SU-DHL-6 (cell line): ENCODE measurements around the gene YEATS2.

Source experiments
- EZH2phosphoT487 ChIP-seq: fragments of 200-600 bp; sonication (generic), shearing (Covaris generic); conservative IDR thresholded peaks from 2 replicates; pipeline ENCODE4 v1.6.1; 2018; ENCODE audit warnings: mild to moderate bottlenecking, antibody characterized with exemption, low read length, moderate library complexity, mixed read lengths
- TF ChIP-seq, protein P1 (sequence below): fragments of 200-600 bp; sonication (generic); IDR thresholded peaks from one replicate; pipeline ENCODE4 v1.5.1; 2017; ENCODE audit warnings: antibody characterized with exemption, mild to moderate bottlenecking, low read length, moderate library complexity; ENCODE audit not compliant: insufficient read depth, poor library complexity, severe bottlenecking

DNA sequence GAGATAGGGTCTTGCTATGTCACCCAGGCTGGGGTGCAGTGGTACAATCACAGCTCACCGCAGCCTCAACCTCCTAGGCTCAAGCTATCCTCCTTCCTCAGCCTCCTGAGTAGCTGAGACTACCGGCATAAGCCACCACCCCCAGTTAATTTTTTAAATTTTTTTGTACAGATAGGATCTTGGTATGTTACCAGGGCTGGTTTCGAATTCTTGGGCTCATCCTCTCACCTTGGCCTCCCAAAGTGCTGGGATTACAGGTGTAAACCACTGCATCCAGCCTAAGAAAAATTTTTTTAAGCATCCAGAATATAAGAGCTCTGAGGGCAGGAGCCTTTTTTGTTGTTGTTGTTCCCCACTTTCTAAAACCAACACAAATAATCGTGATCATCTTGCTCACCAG lies 142.2 kb downstream of the YEATS2 start:
- TF ChIP-seq, protein P1, sequence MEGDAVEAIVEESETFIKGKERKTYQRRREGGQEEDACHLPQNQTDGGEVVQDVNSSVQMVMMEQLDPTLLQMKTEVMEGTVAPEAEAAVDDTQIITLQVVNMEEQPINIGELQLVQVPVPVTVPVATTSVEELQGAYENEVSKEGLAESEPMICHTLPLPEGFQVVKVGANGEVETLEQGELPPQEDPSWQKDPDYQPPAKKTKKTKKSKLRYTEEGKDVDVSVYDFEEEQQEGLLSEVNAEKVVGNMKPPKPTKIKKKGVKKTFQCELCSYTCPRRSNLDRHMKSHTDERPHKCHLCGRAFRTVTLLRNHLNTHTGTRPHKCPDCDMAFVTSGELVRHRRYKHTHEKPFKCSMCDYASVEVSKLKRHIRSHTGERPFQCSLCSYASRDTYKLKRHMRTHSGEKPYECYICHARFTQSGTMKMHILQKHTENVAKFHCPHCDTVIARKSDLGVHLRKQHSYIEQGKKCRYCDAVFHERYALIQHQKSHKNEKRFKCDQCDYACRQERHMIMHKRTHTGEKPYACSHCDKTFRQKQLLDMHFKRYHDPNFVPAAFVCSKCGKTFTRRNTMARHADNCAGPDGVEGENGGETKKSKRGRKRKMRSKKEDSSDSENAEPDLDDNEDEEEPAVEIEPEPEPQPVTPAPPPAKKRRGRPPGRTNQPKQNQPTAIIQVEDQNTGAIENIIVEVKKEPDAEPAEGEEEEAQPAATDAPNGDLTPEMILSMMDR = no peak
- no peak for TF ChIP-seq EZH2phosphoT487
